Non-pigmented ciliary epithelial cell (primary cell): ENCODE results near the gene PPP1R12A.

Source experiments
- DNase-seq: peaks from one replicate; pipeline ENCODE4 v3.0.0-alpha.2; 2010; ENCODE audit warnings: low read depth

The PPP1R12A gene

GRCh38 chr12:79766705-79767464 is 168.0 kb downstream of the PPP1R12A start:
- DNase-seq: no peak

- DNase-seq: no peak
Observed at GRCh38 chr12:79765157-79765556, 169.7 kb downstream of the PPP1R12A start.

GRCh38 chr12:79764641-79765040 is 170.3 kb downstream of the PPP1R12A start:
- no peak for DNase-seq

GRCh38 chr12:79763766-79764452 is 171.0 kb downstream of the PPP1R12A start:
- DNase-seq: no peak

- DNase-seq: no peak
Observed at GRCh38 chr12:79761341-79761740, 173.6 kb downstream of the PPP1R12A start.

- no peak for DNase-seq
Observed at GRCh38 chr12:79747274-79747673, 187.6 kb downstream of the PPP1R12A start.

GRCh38 chr12:79737875-79738718 is 196.8 kb downstream of the PPP1R12A start:
- peak; percentile 22 for DNase-seq

- DNase-seq: no peak
Observed at GRCh38 chr12:79732638-79733037, 202.3 kb downstream of the PPP1R12A start.

GRCh38 chr12:79725987-79726386 is 208.9 kb downstream of the PPP1R12A start:
- peak; percentile 48 for DNase-seq
